D341Med (cell line): ENCODE measurements around the gene PRKN.

Experiments
- DNase-seq: peaks from one replicate; pipeline ENCODE4 v3.0.0; 2012; ENCODE audit warnings: low spot score

PRKN gene

GRCh38 chr6:162181111-162181510 is 546.5 kb downstream of the PRKN start:
- DNase-seq: no peak

GRCh38 chr6:162179196-162179951 is 548.2 kb downstream of the PRKN start:
- no peak for DNase-seq

- no peak for DNase-seq
Measured at GRCh38 chr6:162178666-162179065, 548.9 kb downstream of the PRKN start.

GRCh38 chr6:162178266-162178665 is 549.3 kb downstream of the PRKN start:
- DNase-seq: no peak

- peak; percentile 44 for DNase-seq
Measured at GRCh38 chr6:162177746-162178145, 549.8 kb downstream of the PRKN start.

- no peak for DNase-seq
Measured at GRCh38 chr6:162173466-162173865, 554.1 kb downstream of the PRKN start.

- no peak for DNase-seq
Measured at GRCh38 chr6:162165479-162165878, 562.1 kb downstream of the PRKN start.

- no peak for DNase-seq
Measured at GRCh38 chr6:162157167-162157870, 570.2 kb downstream of the PRKN start.

- DNase-seq: no peak
Measured at GRCh38 chr6:162156146-162156545, 571.4 kb downstream of the PRKN start.

- DNase-seq: no peak
Measured at GRCh38 chr6:162154930-162155329, 572.6 kb downstream of the PRKN start.

- DNase-seq: no peak
Measured at GRCh38 chr6:162154001-162154400, 573.6 kb downstream of the PRKN start.

GRCh38 chr6:162153120-162153519 is 574.4 kb downstream of the PRKN start:
- DNase-seq: no peak

GRCh38 chr6:162151021-162151665 is 576.4 kb downstream of the PRKN start:
- no peak for DNase-seq

- no peak for DNase-seq
Measured at GRCh38 chr6:162150295-162150694, 577.3 kb downstream of the PRKN start.

- no peak for DNase-seq
Measured at GRCh38 chr6:162149786-162150185, 577.8 kb downstream of the PRKN start.

- DNase-seq: no peak
Measured at GRCh38 chr6:162147805-162148204, 579.8 kb downstream of the PRKN start.

- no peak for DNase-seq
Measured at GRCh38 chr6:162147281-162147680, 580.3 kb downstream of the PRKN start.

GRCh38 chr6:162140251-162140852 is 587.2 kb downstream of the PRKN start:
- no peak for DNase-seq

GRCh38 chr6:162125659-162126058 is 601.9 kb downstream of the PRKN start:
- DNase-seq: no peak

GRCh38 chr6:162124710-162125435 is 602.7 kb downstream of the PRKN start:
- DNase-seq: no peak

- peak; percentile 21 for DNase-seq
Measured at GRCh38 chr6:162123797-162124196, 603.8 kb downstream of the PRKN start.

- DNase-seq: no peak
Measured at GRCh38 chr6:162119341-162119740, 608.2 kb downstream of the PRKN start.
